ENCODE measurements around the gene GMPR2.
A peak's percentile ranks its signal among the peaks of the same experiment; 100 is the strongest.
"Not testable (repeated sequence)": the region's sequence is repeated elsewhere in the genome, so short reads cannot be mapped to it uniquely, and the experiment has no call there.

Gene GMPR2

GRCh38 chr14:24232645-24233537 is at the start of gene GMPR2:
TSS of gene GMPR2 (plus strand) at chr14:24232929. CDS start at chr14:24233254, 325 bp downstream.
- DNase-seq: no peak

GRCh38 chr14:24183014-24183481 is 49.7 kb upstream of the GMPR2 start:
- DNase-seq: no peak

GRCh38 chr14:24184104-24184970 is 48.4 kb upstream of the GMPR2 start:
- DNase-seq: no peak

GRCh38 chr14:24185026-24185425 is 47.7 kb upstream of the GMPR2 start:
- no peak for DNase-seq

- no peak for DNase-seq
These were observed 47.0 kb upstream of the GMPR2 start for GRCh38 chr14:24185741-24186140.

GRCh38 chr14:24186831-24187538 is 45.7 kb upstream of the GMPR2 start:
- no peak for DNase-seq

- DNase-seq: no peak
These were observed 45.2 kb upstream of the GMPR2 start for GRCh38 chr14:24187539-24187915.

GRCh38 chr14:24188251-24189058 is 44.3 kb upstream of the GMPR2 start, which contains the start of gene IPO4:
TSS of gene IPO4 (minus strand) at chr14:24188816. CDS start at chr14:24188787, 29 bp downstream.
- peak; percentile 95 for DNase-seq

- DNase-seq: no peak
These were observed 43.7 kb upstream of the GMPR2 start for GRCh38 chr14:24189059-24189375.

GRCh38 chr14:24189460-24189859 is 43.3 kb upstream of the GMPR2 start:
- DNase-seq: no peak

- DNase-seq: no peak
These were observed 42.3 kb upstream of the GMPR2 start for GRCh38 chr14:24190416-24190815.

- DNase-seq: no peak
These were observed 39.8 kb upstream of the GMPR2 start for GRCh38 chr14:24192933-24193332.

GRCh38 chr14:24194186-24194872 is 38.4 kb upstream of the GMPR2 start:
- no peak for DNase-seq

GRCh38 chr14:24194873-24195185 is 37.9 kb upstream of the GMPR2 start:
- DNase-seq: no peak

GRCh38 chr14:24195186-24196070 is 37.3 kb upstream of the GMPR2 start, which contains the start of gene TM9SF1:
TSS of gene TM9SF1 (minus strand) at chr14:24195441. CDS start at chr14:24195019, 422 bp downstream.
- peak; percentile 86 for DNase-seq

GRCh38 chr14:24196071-24197055 is 36.4 kb upstream of the GMPR2 start:
- no peak for DNase-seq

GRCh38 chr14:24197056-24197450 is 35.7 kb upstream of the GMPR2 start:
- DNase-seq: no peak

- no peak for DNase-seq
These were observed 33.8 kb upstream of the GMPR2 start for GRCh38 chr14:24198814-24199524.

GRCh38 chr14:24202538-24202937 is 30.2 kb upstream of the GMPR2 start:
- not testable (repeated sequence) for DNase-seq

Data from activated gamma-delta T cell treated with Interleukin-2 at 50 U/mL for 16 hours (primary cell).